IMR-90 (cell line): ENCODE measurements around the gene GRIK1.

Experiments
- BHLHE40 ChIP-seq: fragments of 150-350 bp; IDR thresholded peaks from 2 replicates; pipeline ENCODE4 v1.6.1; 2016; ENCODE audit warnings: mild to moderate bottlenecking, low read depth, low read length
- CEBPB ChIP-seq: IDR thresholded peaks from 2 replicates; pipeline ENCODE4 v1.6.1; 2012; ENCODE audit warnings: low read depth, low read length, improper control_type of control experiment
- FOS ChIP-seq: fragments of 150-350 bp; IDR thresholded peaks from 2 replicates; pipeline ENCODE4 v1.6.1; 2016; ENCODE audit warnings: low read depth, low read length
- POLR2A ChIP-seq: IDR thresholded peaks from 2 replicates; pipeline ENCODE4 v1.6.1; 2012; ENCODE audit warnings: mild to moderate bottlenecking, low read depth, low read length
- RFX5 ChIP-seq: IDR thresholded peaks from 2 replicates; pipeline ENCODE4 v1.8.0; 2012; ENCODE audit warnings: low read depth, mild to moderate bottlenecking, low read length, moderate library complexity
- SMC3 ChIP-seq: fragments of 150-350 bp; IDR thresholded peaks from 2 replicates; pipeline ENCODE4 v1.6.1; 2016; ENCODE audit warnings: low read depth, mild to moderate bottlenecking, antibody characterized with exemption, low read length, moderate library complexity
- TF ChIP-seq, protein P1 (sequence below): conservative IDR thresholded peaks from 2 replicates; pipeline ENCODE4 v1.5.1; 2012; ENCODE audit warnings: mild to moderate bottlenecking, low read depth, low read length, improper control_type of control experiment
- TF ChIP-seq, protein P2 (sequence below): fragments of 150-350 bp; IDR thresholded peaks from 2 replicates; pipeline ENCODE4 v1.6.1; 2017; ENCODE audit warnings: mild to moderate bottlenecking, antibody characterized with exemption, low read length, low read depth

DNA sequence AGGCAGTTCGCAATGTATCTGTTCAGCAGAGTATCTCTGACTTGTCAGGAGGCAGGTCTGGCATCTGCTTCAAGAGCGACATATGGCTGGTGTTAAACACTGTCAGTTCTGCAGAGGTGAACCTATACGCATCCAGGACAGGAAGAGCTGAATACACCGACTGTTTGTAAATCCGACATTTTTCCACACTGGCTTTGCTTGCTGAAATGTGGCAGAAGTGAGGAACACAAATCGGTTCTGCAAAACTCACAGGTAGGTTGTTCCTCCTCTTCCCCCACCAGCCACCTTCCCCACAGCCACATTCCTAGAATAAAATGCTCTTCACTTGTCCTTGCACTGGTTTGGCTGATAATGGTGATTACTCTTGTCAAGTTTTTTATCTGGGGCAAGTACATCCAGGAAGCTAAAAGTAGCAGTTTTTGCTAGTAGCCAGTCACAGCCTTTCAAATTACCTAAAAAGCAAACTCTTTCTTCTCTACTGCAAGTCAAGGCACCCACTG, 289.2 kb downstream of the GRIK1 start:
- no peak for TF ChIP-seq POLR2A
- TF ChIP-seq, protein P1, sequence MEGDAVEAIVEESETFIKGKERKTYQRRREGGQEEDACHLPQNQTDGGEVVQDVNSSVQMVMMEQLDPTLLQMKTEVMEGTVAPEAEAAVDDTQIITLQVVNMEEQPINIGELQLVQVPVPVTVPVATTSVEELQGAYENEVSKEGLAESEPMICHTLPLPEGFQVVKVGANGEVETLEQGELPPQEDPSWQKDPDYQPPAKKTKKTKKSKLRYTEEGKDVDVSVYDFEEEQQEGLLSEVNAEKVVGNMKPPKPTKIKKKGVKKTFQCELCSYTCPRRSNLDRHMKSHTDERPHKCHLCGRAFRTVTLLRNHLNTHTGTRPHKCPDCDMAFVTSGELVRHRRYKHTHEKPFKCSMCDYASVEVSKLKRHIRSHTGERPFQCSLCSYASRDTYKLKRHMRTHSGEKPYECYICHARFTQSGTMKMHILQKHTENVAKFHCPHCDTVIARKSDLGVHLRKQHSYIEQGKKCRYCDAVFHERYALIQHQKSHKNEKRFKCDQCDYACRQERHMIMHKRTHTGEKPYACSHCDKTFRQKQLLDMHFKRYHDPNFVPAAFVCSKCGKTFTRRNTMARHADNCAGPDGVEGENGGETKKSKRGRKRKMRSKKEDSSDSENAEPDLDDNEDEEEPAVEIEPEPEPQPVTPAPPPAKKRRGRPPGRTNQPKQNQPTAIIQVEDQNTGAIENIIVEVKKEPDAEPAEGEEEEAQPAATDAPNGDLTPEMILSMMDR, result no peak
- TF ChIP-seq SMC3, result no peak
- TF ChIP-seq RFX5, result no peak
- TF ChIP-seq BHLHE40, result no peak
- no peak for TF ChIP-seq FOS
- no peak for TF ChIP-seq CEBPB
- TF ChIP-seq, protein P2, sequence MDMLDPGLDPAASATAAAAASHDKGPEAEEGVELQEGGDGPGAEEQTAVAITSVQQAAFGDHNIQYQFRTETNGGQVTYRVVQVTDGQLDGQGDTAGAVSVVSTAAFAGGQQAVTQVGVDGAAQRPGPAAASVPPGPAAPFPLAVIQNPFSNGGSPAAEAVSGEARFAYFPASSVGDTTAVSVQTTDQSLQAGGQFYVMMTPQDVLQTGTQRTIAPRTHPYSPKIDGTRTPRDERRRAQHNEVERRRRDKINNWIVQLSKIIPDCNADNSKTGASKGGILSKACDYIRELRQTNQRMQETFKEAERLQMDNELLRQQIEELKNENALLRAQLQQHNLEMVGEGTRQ, result no peak
